Stimulated activated CD4-positive, alpha-beta T cell treated with anti-CD3 and anti-CD28 coated beads, TNF-alpha, amount 100 ng/mL, for 4 hours (primary cell): ENCODE data around the gene TSPAN32.
"Not testable (repeated sequence)": the region's sequence is repeated elsewhere in the genome, so short reads cannot be mapped to it uniquely, and the experiment has no call there.

ENCODE experiments used
- DNase-seq, 3 experiments: peaks; one replicate each; pipeline ENCODE4 v3.0.0-alpha.2; 2020; ENCODE audit warnings: low read depth in 3 of 3

TSPAN32 gene

GRCh38 chr11:2316169-2316962 is 14.6 kb downstream of the TSPAN32 start:
- DNase-seq = no peak

GRCh38 chr11:2316963-2317244 is 15.1 kb downstream of the TSPAN32 start:
- DNase-seq = no peak

- DNase-seq = no peak
Measured at GRCh38 chr11:2317354-2318050, 15.7 kb downstream of the TSPAN32 start.

GRCh38 chr11:2318123-2318522 is 16.3 kb downstream of the TSPAN32 start:
- DNase-seq = no peak

- DNase-seq = no peak
Measured at GRCh38 chr11:2318707-2319106, 16.9 kb downstream of the TSPAN32 start.

GRCh38 chr11:2319791-2320472 is 18.1 kb downstream of the TSPAN32 start:
- DNase-seq = no peak

GRCh38 chr11:2320568-2321310 is 18.9 kb downstream of the TSPAN32 start:
- DNase-seq = no peak

- no peak for DNase-seq
Measured at GRCh38 chr11:2321311-2321683, 19.5 kb downstream of the TSPAN32 start.

GRCh38 chr11:2325123-2325522 is 23.3 kb downstream of the TSPAN32 start:
- no peak for DNase-seq

GRCh38 chr11:2325719-2326118 is 23.9 kb downstream of the TSPAN32 start:
- DNase-seq = no peak

GRCh38 chr11:2327032-2327431 is 25.2 kb downstream of the TSPAN32 start:
- DNase-seq = no peak

GRCh38 chr11:2328021-2328420 is 26.2 kb downstream of the TSPAN32 start:
- DNase-seq = no peak

GRCh38 chr11:2328656-2329354 is 27.0 kb downstream of the TSPAN32 start:
- DNase-seq = no peak

- no peak for DNase-seq
Measured at GRCh38 chr11:2329551-2329950, 27.7 kb downstream of the TSPAN32 start.

- no peak for DNase-seq
Measured at GRCh38 chr11:2330696-2331095, 28.9 kb downstream of the TSPAN32 start.

- DNase-seq = no peak
Measured at GRCh38 chr11:2331404-2331803, 29.6 kb downstream of the TSPAN32 start.

- not testable (repeated sequence) for DNase-seq
Measured at GRCh38 chr11:2332569-2332968, 30.8 kb downstream of the TSPAN32 start.

GRCh38 chr11:2333486-2334205 is 31.8 kb downstream of the TSPAN32 start:
- not testable (repeated sequence) for DNase-seq

- DNase-seq = not testable (repeated sequence)
Measured at GRCh38 chr11:2335286-2335685, 33.5 kb downstream of the TSPAN32 start.

- not testable (repeated sequence) for DNase-seq
Measured at GRCh38 chr11:2338760-2339159, 36.9 kb downstream of the TSPAN32 start.

GRCh38 chr11:2342557-2342956 is 40.7 kb downstream of the TSPAN32 start:
- DNase-seq = no peak
